Smooth muscle cell (in vitro differentiated cells): ENCODE data around the gene OSBPL5. TPM values are rescaled to one million over a fixed set of nuclear protein-coding genes. Genes with fewer than 3 reads are reported as not detected.

Experiments used
- DNase-seq: peaks from one replicate; lab custom pipeline; 2025; ENCODE audit not compliant: unreplicated experiment; lab: John Stamatoyannopoulos, UW
- H2AFZ ChIP-seq: fragments of 200-600 bp; sonication (generic); 2 replicates; pipeline ENCODE4 v1.6.0; 2016; ENCODE audit warnings: antibody characterized with exemption, low read depth, mild to moderate bottlenecking
- H3F3A ChIP-seq: fragments of 200-600 bp; sonication (generic); 2 replicates; pipeline ENCODE4 v1.6.0; 2017; ENCODE audit warnings: antibody characterized with exemption, low read depth
- H3K27ac ChIP-seq: fragments of 200-600 bp; sonication (generic); 2 replicates; pipeline ENCODE4 v1.5.1; 2016; ENCODE audit warnings: low read depth, mild to moderate bottlenecking
- H3K27me3 ChIP-seq: fragments of 200-600 bp; sonication (generic); 2 replicates; pipeline ENCODE4 v1.6.1; 2016; ENCODE audit warnings: low read depth, mild to moderate bottlenecking
- H3K36me3 ChIP-seq: fragments of 200-600 bp; sonication (generic); 2 replicates; pipeline ENCODE4 v1.5.1; 2016; ENCODE audit warnings: low read depth
- H3K4me1 ChIP-seq: fragments of 200-600 bp; sonication (generic); 2 replicates; pipeline ENCODE4 v1.5.1; 2016; ENCODE audit warnings: low read depth
- H3K4me2 ChIP-seq: fragments of 200-600 bp; sonication (generic); 2 replicates; pipeline ENCODE4 v1.6.0; 2016; ENCODE audit warnings: mild to moderate bottlenecking
- H3K4me3 ChIP-seq: fragments of 200-600 bp; sonication (generic); 2 replicates; pipeline ENCODE4 v1.5.1; 2016; ENCODE audit warnings: mild to moderate bottlenecking
- H3K79me2 ChIP-seq: fragments of 200-600 bp; sonication (generic); 2 replicates; pipeline ENCODE4 v1.6.0; 2016; ENCODE audit warnings: low read depth, mild to moderate bottlenecking
- H3K9ac ChIP-seq: fragments of 200-600 bp; sonication (generic); 2 replicates; pipeline ENCODE4 v1.6.0; 2016; ENCODE audit warnings: low read depth
- H3K9me3 ChIP-seq: fragments of 200-600 bp; sonication (generic); replicated peaks from 2 replicates; pipeline ENCODE4 v1.5.1; 2016; ENCODE audit warnings: low read depth
- H4K20me1 ChIP-seq: fragments of 200-600 bp; sonication (generic); 2 replicates; pipeline ENCODE4 v1.6.0; 2016; ENCODE audit warnings: low read depth
- CTCF ChIP-seq: fragments of 200-600 bp; sonication (generic); IDR thresholded peaks from 2 replicates; pipeline ENCODE4 v1.5.1; 2017; ENCODE audit warnings: borderline replicate concordance, mild to moderate bottlenecking, antibody characterized with exemption; ENCODE audit not compliant: insufficient read depth, poor library complexity, severe bottlenecking
- WGBS: methylation state at CpG from one replicate; pipeline ENCODE4 v1.1.7; 2016; ENCODE audit warnings: low lambda C conversion rate; 5-methylcytosine and 5-hydroxymethylcytosine counted together
- polyA plus RNA-seq: library from polyadenylated mRNA; unstranded; fragments of >200 nt; fragmentation: Nextera tagmentation; extraction: Ambion mirVana; gene quantifications from 2 replicates; pipeline ENCODE4 v1.2.1, GENCODE V29; 2016
- total RNA-seq: library from RNA; depleted of rRNA; stranded (reverse); fragments of >200 nt; gene quantifications from 2 replicates; pipeline ENCODE4 v1.2.3, GENCODE V29; 2014

Gene OSBPL5
- total and polyA plus RNA-seq, 2 experiments from 2014 or later: 27.3 to 43.4 TPM

GRCh38 chr11:3162410-3163240 lies 2.5 kb downstream of the OSBPL5 start:
- no peaks in the 10 kb centered on the region for H3K36me3 ChIP-seq
- H2AFZ ChIP-seq: no peak overlapping the region
- H3K27ac ChIP-seq: no peak overlapping the region
- H3K4me3 ChIP-seq: no peak overlapping the region
- peaks cover 67% of the 10 kb centered on the region for H4K20me1 ChIP-seq
- H3K4me2 ChIP-seq: peak overlapping the region; percentile 100
- no peak for DNase-seq
- H3K9me3 ChIP-seq: no peaks in the 10 kb centered on the region
- peaks cover 63% of the 10 kb centered on the region for H3K79me2 ChIP-seq
- TF ChIP-seq CTCF: no peak
- 91% methylated on average over 21 of the region's 21 CpGs for WGBS
- no peaks in the 10 kb centered on the region for H3F3A ChIP-seq
- H3K27me3 ChIP-seq: no peaks in the 10 kb centered on the region
- H3K4me1 ChIP-seq: peaks cover 35% of the 10 kb centered on the region
- no peak overlapping the region for H3K9ac ChIP-seq

GRCh38 chr11:3161720-3162409 lies 3.2 kb downstream of the OSBPL5 start:
- Histone ChIP-seq H3K36me3 (no peaks in the 10 kb centered on the region), H3K79me2 (peaks cover 71% of the 10 kb centered on the region), H3K4me1 (peaks cover 35% of the 10 kb centered on the region), H3K9me3 (no peaks in the 10 kb centered on the region), H3F3A (no peaks in the 10 kb centered on the region), H3K4me3 (no peak overlapping the region), H3K27me3 (no peaks in the 10 kb centered on the region), H2AFZ (no peak overlapping the region), H3K9ac (no peak overlapping the region), H3K27ac (peak overlapping the region; percentile 43), H3K4me2 (peak overlapping the region; percentile 98), H4K20me1 (peaks cover 74% of the 10 kb centered on the region)
- no peak for DNase-seq
- 84% methylated on average over 5 of the region's 7 CpGs for whole genome bisulfite sequencing
- TF ChIP-seq CTCF: no peak

GRCh38 chr11:3161309-3161708 lies 3.8 kb downstream of the OSBPL5 start:
- Histone ChIP-seq H2AFZ (no peak overlapping the region), H3K9me3 (no peaks in the 10 kb centered on the region), H3K4me2 (peak overlapping the region; percentile 98), H3K9ac (no peak overlapping the region), H3K4me1 (peaks cover 36% of the 10 kb centered on the region), H3K4me3 (peak overlapping the region; percentile 64), H3K36me3 (no peaks in the 10 kb centered on the region), H3F3A (peaks cover 3% of the 10 kb centered on the region), H3K27me3 (no peaks in the 10 kb centered on the region), H4K20me1 (peaks cover 80% of the 10 kb centered on the region), H3K27ac (peak overlapping the region; percentile 43), H3K79me2 (peaks cover 76% of the 10 kb centered on the region)
- 72% methylated on average over 14 of the region's 14 CpGs for WGBS
- no peak for DNase-seq
- no peak for TF ChIP-seq CTCF
